Stimulated activated CD4-positive, alpha-beta T cell treated with anti-CD3 and anti-CD28 coated beads, Interleukin-2, amount 100 ng/mL, for 48 hours (primary cell): Measurements from ENCODE around the gene MYO16.

Experiments
- DNase-seq, 2 donors: peaks; one replicate each; pipeline ENCODE4 v3.0.0-alpha.2; 2020

Gene MYO16

GRCh38 chr13:109160357-109160756, 530.9 kb downstream of the MYO16 start:
- DNase-seq, result no peak

GRCh38 chr13:109160887-109161669, 531.7 kb downstream of the MYO16 start:
- DNase-seq, result no peak

GRCh38 chr13:109162248-109163036, 533.0 kb downstream of the MYO16 start:
- DNase-seq, result peak; percentile 5 to 7

GRCh38 chr13:109163037-109163379, 533.6 kb downstream of the MYO16 start:
- DNase-seq, result no peak

- DNase-seq, result no peak
Measured at GRCh38 chr13:109165417-109165904, 536.0 kb downstream of the MYO16 start.

- no peak for DNase-seq
Measured at GRCh38 chr13:109166804-109167203, 537.4 kb downstream of the MYO16 start.

GRCh38 chr13:109172136-109172535, 542.7 kb downstream of the MYO16 start:
- no peak for DNase-seq

GRCh38 chr13:109175666-109176065, 546.3 kb downstream of the MYO16 start:
- no peak for DNase-seq

- DNase-seq, result no peak
Measured at GRCh38 chr13:109180905-109181425, 551.6 kb downstream of the MYO16 start.

- DNase-seq, result no peak
Measured at GRCh38 chr13:109182777-109183465, 553.5 kb downstream of the MYO16 start.

GRCh38 chr13:109191413-109191812, 562.0 kb downstream of the MYO16 start:
- no peak for DNase-seq

GRCh38 chr13:109192306-109192705, 562.9 kb downstream of the MYO16 start:
- DNase-seq, result no peak

- no peak for DNase-seq
Measured at GRCh38 chr13:109196948-109197347, 567.5 kb downstream of the MYO16 start.

- DNase-seq, result no peak
Measured at GRCh38 chr13:109198585-109198984, 569.2 kb downstream of the MYO16 start.

- DNase-seq, result no peak
Measured at GRCh38 chr13:109199280-109199679, 569.9 kb downstream of the MYO16 start.

GRCh38 chr13:109200556-109200955, 571.1 kb downstream of the MYO16 start:
- DNase-seq, result no peak

- DNase-seq, result no peak
Measured at GRCh38 chr13:109203587-109203986, 574.2 kb downstream of the MYO16 start.

- no peak for DNase-seq
Measured at GRCh38 chr13:109204252-109204651, 574.8 kb downstream of the MYO16 start.

GRCh38 chr13:109204657-109205056, 575.2 kb downstream of the MYO16 start:
- no peak for DNase-seq

- DNase-seq, result no peak
Measured at GRCh38 chr13:109205315-109205714, 575.9 kb downstream of the MYO16 start.

GRCh38 chr13:109206616-109207015, 577.2 kb downstream of the MYO16 start:
- DNase-seq, result no peak

- DNase-seq, result no peak
Measured at GRCh38 chr13:109207622-109208021, 578.2 kb downstream of the MYO16 start.

- DNase-seq, result no peak
Measured at GRCh38 chr13:109208522-109208921, 579.1 kb downstream of the MYO16 start.
